GM04503 (cell line): Measurements from ENCODE around the gene ZNF35.
A peak's percentile ranks its signal among the peaks of the same experiment; 100 is the strongest.
"Not testable (repeated sequence)": the region's sequence is repeated elsewhere in the genome, so short reads cannot be mapped to it uniquely, and the experiment has no call there.

Experiments used
- DNase-seq: peaks from one replicate; pipeline ENCODE4 v3.0.0-alpha.2; 2012; ENCODE audit warnings: low read depth

The ZNF35 gene

DNA sequence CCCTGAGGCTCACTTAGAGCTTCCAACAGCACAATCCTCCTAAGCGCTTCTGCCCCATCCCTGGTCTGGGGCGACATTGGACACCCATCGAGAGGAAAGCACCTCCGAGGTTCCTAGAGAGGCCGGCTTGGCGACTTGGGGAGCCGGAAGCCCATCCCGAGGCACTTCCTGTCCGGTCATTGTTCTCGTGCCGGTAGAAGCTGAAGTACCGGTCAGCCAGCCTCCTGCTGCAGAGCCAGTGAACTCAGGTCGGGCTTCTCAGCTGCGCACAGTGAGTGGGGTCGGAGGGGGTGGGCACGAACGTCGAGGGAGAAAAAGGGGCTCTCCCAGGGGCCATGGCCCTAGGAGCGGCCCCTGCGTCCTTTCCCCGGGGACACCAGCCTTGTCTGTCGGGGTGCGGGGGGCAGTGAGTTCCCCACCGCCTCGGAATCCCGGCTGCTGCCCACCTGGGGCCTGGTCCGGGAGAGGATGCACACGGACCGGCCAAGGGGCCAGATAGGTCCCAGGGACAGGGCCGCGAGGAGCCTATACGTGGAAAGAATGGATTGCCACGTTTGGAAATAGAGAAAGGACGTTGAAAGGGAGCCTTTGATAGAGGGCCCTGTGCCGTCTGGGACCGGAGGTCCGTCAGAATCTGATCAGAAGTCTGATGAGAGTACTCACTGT is at the start of gene ZNF35:
Gene ZNF35 (plus strand): TSS at position 169 of the 666 bp plus-strand sequence. CDS start 2,336 bp downstream, outside the sequence.
- peak; percentile 56 for DNase-seq

DNA sequence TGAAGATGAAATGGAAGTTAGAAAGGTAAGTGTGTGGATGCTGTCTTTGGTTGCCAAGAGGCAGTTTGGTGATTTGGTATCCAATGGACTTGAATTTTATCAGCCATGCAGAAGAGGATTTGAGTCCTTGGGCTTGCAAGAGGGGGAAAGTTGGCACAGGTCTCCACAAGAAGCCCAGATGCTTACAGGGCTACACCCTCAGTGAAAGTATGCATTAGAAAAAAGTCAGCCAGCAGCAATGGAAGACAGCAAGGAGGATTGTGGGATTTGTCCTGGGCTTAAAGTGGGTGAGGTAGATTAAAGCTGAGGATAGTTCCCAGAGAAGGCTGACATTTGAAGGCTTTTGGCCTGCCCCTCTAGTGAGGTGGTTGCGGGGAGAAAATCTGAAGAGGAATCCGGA is 46.8 kb upstream of the ZNF35 start:
- DNase-seq, result no peak

DNA sequence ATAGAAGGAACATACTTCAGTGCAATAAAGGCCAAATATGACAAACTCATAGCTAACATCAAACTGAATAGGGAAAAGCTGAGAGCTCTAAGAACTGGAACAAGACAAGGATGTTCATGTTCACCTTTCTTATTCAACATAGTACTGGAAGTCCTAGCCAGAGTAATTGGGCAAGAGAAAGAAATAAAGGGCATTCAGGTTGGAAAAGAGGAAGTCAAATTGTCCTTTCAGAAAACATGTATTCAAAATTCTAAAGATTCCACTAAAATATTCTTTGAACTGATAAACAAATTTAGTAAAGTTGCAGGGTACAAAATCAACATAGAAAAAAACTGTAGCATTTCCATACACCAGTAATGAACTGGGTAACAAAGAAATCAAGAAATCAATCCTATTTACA is 35.9 kb upstream of the ZNF35 start:
- no peak for DNase-seq

DNA sequence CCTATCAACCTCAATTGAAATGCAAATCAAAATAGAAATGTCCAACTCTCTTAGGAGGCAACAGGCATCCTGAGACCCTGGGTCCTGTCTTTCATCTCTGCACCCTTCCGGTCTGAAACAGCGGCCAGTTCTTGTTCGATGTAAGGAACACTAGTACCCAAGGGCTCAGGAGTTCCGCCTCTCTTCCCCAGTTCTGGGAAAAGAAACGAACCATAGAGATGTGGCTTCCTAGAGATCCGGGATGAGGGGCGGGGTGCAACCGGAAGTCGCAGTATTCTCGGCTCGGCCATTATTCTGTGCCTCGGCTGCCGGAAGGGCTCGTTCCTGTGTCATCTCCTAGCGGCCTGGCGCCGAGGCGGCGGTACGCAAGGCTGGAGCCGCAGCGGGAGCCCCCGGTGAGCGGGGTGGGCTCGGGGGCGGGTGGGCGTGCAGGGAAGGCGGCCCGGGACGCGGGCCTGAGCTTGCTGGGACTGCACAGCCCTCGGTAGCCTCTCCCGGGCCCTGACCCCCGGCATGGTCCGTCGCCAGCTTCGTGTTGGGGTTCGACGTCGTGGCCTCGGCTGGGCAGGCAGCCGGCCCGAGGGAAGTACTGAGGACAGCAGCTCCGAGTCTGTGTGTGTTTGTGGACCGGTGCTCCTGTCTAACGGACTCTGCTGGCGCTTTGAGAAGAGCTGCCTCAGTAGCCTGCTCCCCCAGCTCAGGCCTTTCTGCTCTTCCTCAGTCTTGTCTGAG is 23.6 kb upstream of the ZNF35 start, which contains the start of gene ZNF197:
Gene ZNF197 (plus strand): TSS at position 288 of the 732 bp plus-strand sequence. CDS start 4,119 bp downstream, outside the sequence.
- peak; percentile 63 for DNase-seq

DNA sequence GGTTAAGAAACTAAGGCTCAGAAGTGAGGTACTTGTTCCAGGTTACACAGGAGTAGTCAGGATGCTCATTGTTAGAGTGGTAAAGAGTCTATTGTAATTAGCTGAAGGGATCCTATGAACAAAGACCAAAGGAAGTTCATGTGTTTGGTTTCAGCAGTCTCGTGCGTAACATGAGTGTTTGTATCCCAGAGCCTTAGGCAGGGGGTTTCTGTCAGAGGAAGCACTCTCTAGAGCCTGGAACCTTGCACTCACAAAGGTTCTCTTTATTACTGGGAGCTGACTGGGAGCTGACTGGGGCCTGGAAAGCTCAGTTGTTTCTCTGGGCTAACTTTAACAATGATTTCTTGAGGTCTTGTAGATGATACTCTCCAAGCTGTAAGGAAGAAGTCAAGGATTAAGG is 19.8 kb upstream of the ZNF35 start:
- no peak for DNase-seq

DNA sequence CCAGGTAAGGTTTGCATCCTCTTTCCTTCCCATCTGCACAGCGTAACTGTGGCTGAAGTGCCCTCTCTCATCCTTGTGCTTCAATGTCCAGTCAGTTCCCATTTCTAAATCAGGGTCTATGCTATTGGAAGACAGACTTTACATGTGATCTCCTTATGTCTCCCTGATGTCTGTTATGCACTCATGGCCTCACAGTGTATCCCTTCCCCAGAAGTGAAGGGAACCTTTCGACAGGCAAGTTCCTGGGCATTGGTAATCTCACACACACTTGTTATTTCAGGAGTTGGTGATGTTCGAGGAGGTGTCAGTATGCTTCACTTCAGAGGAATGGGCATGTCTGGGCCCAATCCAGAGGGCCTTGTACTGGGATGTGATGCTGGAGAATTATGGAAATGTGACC is 16.3 kb upstream of the ZNF35 start:
- no peak for DNase-seq

DNA sequence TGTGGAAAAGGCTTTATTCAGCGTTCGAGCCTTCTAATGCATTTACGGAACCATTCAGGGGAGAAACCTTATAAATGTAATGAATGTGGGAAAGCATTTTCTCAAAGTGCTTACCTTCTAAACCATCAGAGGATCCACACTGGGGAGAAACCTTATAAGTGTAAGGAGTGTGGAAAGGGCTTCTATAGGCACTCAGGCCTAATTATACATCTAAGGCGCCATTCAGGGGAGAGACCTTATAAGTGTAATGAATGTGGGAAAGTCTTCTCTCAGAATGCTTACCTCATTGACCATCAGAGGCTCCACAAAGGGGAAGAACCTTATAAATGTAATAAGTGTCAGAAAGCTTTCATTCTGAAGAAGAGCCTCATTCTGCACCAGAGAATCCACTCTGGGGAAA is 6.2 kb upstream of the ZNF35 start:
- no peak for DNase-seq

DNA sequence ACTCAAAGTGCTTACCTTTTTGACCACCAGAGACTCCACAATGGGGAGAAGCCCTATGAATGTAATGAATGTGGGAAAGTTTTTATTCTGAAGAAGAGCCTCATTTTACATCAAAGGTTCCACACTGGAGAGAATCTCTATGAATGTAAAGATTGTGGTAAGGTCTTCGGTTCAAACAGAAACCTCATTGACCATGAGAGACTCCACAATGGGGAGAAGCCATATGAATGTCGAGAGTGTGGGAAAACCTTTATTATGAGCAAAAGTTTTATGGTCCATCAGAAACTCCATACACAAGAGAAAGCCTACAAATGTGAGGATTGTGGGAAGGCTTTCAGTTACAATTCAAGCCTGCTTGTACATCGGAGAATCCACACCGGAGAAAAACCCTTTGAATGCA is 5.5 kb upstream of the ZNF35 start:
- no peak for DNase-seq

DNA sequence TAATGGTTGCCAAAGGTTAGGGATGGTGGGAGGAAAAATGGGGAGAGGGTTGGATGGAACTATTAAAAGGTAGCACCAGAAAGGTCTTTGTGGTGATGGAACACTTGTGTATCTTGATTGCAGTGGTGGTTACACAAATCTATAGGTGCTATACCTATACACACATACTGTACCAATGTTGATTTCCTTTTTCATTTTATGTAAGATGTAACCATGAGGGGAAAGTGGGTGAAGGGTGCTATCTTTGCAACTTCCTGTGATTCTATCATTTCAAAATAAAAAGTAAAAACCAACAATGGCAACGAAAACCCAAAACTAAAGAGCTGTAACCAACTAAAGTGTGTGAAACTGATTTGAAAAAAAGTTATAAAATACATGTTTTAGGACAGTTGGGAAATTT is 761 bp upstream of the ZNF35 start:
- no peak for DNase-seq

DNA sequence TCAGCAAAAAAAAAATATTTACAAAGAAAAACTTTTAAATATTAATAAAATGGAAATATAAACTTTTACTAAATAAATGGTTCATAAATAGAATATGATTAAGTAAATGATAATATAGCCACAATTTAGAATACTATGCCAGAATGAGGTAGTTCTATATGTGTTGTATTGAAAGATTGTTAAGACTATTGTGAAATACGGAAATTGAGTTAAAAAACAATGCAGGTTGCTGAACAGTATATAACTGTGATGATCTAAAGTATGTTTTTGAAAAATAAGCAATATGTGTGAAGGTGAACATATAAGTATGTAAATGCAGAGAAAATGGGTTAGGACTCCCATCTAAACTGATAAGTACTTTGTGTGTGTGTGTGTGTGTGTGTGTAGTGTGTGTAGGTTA is 1.2 kb downstream of the ZNF35 start:
- DNase-seq, result no peak

DNA sequence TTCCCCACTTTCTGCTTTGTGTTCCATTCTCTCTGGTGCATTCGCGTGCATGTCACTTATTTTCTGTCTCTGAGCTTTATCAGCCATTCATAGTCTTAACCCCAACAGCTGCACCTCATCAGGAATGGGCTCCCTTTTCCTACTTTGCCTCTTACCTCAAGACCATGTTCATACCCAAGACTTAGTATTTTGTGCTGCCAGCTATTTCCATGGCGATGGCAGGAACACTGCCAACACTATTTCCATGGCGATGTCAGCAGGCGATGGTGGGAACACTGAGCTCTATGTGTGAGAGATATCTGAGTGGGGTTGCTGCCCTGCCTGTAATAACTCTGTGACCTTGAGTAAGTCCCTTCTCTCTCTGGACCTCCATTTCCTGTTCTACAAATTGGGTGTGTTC is 5.5 kb downstream of the ZNF35 start:
- DNase-seq, result no peak

DNA sequence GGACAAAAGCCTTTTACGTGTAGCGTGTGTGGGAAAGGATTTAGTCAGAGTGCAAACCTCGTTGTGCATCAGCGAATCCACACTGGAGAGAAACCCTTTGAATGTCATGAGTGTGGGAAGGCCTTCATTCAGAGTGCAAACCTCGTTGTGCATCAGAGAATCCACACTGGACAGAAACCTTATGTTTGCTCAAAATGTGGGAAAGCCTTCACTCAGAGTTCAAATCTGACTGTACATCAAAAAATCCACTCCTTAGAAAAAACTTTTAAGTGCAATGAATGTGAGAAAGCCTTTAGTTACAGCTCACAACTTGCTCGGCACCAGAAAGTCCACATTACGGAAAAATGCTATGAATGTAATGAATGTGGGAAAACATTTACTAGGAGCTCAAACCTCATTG is 10.5 kb downstream of the ZNF35 start:
- no peak for DNase-seq

DNA sequence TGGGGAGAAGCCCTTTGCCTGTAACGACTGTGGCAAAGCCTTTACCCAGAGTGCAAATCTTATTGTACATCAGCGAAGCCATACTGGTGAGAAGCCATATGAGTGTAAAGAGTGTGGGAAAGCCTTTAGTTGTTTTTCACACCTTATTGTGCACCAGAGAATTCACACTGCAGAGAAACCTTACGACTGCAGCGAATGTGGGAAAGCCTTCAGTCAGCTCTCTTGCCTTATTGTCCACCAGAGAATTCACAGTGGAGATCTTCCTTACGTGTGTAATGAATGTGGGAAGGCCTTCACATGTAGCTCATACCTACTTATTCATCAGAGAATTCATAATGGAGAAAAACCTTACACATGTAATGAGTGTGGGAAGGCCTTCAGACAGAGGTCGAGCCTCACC is 10.9 kb downstream of the ZNF35 start:
- no peak for DNase-seq

DNA sequence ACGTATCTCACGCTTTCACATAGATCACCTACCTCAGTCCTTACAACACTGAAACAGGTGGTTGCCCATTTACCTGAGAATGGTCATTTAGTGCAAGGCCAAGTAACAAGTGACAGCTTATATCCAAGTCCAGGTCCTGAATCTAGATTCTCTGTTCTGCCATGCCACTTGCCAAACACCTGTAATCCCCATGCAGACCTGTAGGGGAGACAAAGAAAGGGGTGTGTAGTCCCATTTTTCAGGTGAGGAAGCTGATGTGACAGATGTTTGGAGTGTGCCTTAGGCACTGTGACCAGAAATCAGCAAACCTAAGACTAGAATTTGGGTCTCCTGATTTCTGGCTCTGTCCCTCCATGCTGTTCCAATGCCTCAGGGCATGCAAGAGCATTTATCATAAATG is 12.7 kb downstream of the ZNF35 start:
- DNase-seq, result no peak

DNA sequence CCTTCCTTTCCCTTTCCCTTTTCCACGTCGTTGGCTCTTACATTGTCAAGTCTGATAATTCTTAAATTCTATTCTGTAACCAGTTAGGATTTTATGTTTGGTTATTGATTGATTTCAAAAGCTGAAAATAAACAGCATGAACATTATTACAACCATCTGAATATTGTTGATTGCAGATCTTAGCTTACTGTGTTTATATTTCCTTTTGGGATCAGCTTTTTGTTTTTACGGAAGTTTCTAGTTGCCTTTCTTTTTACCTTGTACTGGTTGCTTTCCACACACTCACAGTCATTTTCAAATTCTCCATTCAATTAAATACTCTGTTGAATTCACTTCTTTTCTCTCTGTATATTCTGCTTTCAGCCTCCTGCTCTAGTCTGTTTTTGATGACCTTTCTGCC is 16.6 kb downstream of the ZNF35 start:
- DNase-seq, result no peak

DNA sequence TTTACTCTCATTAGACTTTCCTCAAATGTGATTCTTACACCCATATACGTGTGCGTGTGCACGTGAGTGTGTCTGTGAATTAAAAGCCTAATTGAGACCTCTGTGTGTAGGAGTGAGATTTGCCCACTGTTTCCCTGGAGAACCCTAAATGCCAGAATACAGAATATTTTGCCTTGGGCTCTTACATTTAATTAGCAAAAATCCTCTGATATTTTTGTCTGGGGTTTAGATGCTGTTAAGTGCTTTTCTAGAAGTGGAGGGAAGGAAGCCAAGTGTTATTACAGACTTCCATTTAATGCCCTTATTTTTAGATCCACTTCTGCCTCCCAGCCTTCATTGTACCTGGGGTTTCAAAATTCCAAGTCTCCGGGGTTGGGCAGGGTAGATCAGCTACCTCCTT is 17.8 kb downstream of the ZNF35 start:
- DNase-seq, result no peak

DNA sequence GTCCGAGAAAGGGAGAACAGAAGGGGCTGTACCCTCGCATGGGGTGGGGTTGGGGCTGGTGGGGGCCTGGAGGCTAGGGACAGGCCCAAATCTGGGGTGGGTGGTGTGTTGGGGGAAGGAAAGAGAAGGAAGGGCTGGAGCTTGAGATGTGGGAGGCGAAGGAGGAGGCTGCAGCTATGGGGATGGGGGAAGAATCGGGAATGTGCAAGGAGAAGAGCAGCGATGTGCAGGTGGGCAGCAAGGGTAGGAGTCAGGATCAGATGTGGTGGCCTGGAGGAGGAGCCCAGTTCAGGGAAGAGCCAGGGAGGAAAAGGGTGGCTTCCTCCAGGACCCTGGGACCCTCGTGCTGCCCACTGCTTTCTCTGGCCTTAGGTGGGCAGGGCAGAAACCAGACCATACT is 21.2 kb downstream of the ZNF35 start:
- no peak for DNase-seq

DNA sequence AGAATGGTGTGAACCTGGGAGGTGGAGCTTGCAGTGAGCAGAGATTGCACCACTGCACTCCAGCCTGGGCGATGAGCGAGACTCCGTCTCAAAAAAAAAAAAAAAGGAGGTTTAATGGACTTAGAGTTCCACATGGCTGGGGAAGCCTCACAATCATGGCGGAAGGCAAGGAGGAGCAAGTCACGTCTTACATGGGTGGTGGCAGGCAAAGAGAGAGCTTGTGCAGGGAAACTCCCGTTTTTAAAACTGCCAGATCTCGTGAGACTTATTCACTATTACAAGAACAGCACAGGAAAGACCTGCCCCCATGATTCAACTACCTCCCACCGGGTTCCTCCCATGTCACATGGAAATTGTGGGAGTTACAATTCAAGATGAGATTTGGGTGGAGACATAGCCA is 24.9 kb downstream of the ZNF35 start:
- not testable (repeated sequence) for DNase-seq

DNA sequence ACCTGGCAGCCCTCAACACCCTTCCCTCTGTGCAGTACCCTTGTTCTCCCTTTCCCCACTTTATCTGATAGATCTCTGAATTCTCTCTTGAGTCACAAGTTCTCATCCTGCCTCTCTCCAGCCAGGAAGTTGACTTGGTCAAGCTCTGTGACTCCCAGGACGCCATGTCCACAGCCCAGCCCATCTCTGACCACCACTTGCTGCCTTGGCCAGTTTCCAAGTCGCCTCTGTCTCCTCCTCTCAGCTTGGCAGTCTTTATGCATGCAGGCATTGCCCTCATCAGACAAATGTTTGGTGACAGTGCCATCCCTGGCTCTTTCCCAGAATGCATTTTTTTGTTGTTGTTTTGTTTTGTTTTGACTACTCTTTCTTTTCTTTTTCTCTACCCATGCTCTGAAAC is 25.7 kb downstream of the ZNF35 start:
- no peak for DNase-seq

DNA sequence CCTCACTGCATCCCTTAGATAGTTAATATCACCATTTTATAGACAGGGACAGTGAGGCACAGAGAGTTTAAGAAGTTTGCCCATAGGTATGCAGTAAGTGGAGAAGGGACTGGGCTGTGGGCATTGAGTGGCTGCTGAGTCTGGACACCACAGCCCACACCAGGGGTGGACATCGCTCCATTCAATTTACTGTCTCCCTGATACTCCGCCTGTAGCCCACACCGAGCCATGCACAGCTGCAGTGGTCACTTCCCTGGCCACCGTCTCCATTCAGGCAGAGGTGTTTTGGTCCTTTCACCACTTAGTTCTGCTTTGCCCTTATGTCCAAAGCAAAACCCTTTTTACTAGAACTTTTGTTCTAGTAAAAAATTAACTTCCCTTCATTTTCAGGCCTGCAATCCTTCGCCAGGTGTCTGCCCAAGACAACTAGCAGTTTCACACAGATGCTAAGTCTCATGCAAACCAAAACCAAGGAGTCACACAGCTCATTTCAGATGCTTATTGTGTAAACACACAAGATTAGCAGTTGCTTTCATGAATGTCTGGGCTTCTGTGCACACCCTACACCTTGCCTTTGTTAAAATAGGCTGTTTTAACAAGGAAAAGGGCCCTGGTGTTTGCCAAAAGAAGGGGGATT is 30.1 kb downstream of the ZNF35 start:
- DNase-seq, result no peak

DNA sequence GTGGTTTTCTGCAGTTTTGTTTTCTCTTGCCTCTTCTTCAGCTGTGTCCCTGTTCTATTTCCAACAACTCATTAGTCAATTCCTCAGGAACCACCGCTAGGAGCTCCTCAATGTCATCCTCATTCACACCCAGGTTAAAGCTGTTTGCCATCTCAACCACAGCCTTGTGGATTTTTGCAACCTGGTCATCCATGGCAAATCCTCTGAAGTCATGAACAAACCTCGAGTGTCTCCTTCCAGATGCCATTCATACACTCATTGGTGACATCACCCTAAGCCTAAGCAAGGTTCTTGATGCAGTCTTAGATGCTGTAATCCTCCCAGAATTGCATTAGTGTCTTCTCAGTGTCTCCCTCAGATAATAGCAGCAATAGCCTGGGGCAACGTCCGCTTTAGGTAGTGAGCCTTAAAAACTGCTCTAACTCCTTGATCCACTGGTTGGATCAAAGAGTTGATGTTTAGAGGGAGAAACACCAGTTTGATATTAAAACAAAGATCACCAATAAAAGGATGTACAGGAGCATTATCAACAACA is 32.5 kb downstream of the ZNF35 start:
- no peak for DNase-seq

DNA sequence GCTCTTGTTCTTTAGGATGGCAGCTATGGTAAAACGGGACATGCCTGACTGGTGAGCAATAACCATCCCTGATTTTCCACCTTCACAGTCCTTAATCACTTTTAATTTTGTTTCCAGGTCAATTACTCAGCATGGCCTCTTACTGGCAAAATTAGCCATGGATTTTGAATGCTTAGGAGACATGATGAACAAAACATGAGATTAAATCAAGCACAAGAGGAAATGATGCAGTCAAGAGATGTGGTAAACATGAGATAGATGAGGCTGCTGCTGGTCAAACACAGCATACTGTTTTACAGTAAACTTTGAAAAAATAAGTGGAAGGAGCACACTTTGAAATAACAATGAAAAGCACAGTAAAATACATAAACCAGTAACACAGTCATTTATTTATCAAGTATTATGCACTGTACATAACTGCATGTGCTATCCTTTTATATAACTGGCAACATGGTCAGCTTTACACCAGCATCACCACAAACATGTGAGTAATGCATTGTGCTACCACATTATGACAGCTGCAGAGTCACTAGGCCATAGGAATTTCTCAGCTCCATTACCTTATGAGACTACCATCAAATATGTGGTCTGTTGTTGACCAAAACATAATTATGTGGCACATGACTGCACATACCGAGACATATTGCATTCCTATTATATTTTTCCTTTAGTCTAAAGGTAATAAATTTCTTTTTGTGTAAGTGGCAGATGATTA is 33.8 kb downstream of the ZNF35 start:
- DNase-seq, result peak; percentile 71
